NCI-H446 treated with DMSO at 0.1 percent for 48 hours (cell line): ENCODE measurements around the gene DUSP8.

Experiments used
- DNase-seq: peaks from one replicate; lab custom pipeline; 2025; lab: John Stamatoyannopoulos, UW

DUSP8 gene

DNA sequence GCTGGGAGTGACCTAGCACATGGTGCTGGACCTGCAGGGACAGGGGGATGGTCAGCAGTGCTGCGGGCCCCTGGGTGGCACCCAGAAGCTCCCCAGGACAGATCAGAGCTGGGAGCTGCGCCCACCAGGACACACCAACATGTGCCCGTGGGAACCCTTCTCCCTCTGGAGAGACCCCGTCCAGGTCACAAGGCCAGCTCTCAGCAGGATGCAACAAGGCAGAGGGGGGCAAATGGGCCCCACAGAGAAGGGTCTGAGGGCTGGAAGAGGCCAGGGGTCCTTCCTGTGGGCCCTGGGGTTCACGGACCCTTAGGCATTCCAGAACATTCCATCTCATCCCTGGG lies 6.2 kb downstream of the DUSP8 start:
- DNase-seq: no peak

DNA sequence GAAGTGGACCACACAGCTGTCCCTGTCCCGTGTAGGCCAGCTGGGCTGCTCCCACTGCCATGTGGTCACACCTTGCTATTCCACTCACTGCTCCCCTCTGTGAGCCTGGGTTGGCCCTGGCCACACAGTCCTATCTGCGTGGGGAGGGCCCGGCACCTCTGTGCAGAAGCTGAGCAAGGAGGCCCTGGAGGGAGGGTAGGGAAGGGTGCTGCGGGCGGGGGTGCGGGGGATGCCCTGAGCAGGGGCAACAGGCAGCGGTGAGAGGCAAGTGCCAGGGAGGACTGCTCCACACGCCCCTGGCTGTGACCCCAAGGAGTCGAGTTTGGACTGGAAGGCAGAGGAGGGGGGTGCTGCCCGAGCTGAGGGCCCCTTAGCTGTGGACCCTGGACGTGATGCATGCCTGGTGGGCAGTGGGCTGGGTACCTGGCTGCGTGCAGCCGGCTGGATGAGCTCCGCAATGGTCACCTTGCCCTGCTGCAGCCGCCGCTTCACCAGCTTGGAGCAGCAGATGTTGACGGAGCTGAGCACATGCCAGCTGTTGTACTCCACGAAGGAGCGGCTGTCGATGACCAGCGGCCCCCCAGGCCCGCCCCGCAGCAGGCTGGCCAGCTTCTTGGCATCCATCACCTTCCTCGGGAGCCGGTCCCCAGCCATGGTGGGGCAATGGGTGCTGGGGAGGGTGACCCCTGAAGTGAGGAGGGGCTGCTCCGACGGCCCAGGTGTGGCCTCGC lies 6.7 kb downstream of the DUSP8 start:
- no peak for DNase-seq

DNA sequence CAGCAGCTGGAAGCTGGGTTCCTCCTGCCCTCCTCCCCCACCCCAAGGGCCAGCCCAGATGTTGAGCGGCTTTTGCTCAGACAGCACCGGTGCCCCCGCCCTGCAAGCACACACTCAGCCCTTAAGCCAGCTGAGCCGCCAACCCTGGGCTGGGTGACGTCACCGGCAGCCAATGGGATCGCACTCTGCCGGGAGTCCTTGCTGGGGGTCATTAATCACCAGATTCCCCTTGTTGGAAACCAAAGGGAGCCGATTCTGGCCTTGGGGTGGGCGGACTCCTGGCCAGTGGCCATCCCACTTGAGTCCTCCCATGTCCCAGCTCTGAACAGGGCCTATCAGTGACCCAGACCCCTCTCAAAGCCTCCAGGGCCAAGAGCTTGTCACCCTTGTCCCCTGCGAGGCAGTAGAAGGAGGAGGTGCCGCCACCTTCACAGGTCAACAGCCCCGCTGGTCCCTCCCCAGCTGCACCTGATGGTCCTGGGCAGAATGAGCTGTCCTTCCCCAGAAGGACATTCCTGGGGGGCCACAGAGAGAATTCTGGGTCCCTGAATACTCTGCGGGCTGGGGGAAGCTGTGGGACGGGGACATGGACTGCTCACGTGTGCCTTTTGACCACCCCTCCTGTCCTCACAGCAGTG lies 7.4 kb downstream of the DUSP8 start:
- DNase-seq: peak; percentile 21

DNA sequence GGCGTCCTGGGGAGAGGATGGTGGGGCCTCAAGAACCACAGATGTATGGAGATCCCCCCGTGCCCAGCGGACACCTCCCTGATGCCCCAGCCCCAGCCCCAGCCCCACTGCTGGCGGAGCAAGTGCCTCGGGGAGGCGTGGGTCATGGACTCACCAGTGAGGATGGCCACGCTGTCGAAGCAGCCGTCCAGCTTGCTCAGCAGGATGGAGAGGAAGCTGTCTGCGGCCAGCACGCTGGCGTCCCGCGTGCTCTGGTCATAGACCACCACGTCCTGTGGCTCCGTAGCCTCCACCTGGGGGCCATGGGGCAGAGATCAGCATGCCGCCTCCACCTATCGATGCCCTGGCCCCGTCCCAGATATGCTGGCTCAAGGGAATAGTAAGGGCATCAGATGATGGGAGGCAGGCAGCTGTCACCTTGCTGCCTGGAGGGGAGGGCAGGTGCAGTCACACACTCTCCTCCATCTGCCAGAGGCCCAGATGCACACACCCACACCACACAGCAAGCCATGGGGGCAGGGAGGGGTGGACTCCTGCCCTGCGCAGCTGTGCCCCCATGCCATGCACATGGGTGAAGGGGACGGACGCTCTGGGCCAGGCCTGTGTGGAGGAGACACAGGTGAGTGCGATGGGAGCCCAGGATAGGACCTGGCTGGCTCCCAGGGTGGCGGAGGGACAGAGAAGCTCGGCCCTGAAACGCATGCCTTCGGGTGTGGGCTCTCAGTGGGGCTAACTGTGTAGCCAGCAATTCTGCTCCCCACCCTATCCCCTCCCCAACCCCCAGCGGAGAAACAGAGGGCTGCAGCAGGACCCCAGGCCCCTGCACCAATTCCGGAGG lies 8.2 kb downstream of the DUSP8 start:
- no peak for DNase-seq

DNA sequence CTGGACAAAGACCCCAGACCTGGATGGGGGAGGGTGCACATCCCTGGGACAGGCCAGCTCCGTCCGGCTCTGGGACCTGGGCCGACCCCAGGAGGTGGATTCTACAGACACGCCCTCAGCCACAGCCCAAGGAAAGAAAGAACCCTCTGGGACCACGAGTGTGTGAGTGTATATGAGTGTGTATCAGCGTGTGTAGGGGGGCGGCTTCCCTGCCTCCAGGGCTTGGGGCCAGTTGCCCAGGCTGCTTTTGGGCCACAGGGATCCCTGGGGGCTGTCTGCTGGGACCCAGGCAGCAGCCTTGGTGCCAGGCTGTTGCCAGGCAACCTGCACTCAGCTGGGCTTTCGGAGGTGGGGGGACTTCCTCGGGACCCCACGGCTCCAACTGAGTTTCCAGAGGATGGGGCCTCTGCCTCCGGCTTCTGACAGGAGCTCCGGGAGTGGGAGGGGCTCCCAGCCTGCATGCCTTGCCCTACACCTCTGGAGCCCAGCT lies 8.9 kb downstream of the DUSP8 start:
- no peak for DNase-seq

- no peak for DNase-seq
Measured at GRCh38 chr11:1562469-1563148, 9.5 kb downstream of the DUSP8 start.

DNA sequence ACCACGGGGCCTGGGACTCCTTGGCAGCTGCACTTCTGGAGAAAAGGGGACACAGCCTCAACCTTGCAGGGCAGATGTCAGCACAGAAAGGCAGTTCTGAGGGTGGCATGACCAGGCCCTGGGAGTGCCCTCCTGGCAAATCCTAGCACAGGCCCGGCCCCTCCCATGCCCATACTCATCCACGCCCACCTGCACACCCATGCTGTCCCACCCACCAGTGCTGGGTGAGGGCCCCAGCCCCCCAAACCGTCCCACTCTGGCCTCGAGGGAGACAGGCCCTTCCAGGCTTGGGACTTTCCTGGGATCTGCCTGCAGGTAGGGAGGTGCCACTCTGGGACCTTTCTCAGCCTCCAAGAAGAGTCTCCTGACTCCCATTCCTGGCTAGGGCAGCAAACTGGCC lies 10.1 kb downstream of the DUSP8 start:
- DNase-seq: no peak

DNA sequence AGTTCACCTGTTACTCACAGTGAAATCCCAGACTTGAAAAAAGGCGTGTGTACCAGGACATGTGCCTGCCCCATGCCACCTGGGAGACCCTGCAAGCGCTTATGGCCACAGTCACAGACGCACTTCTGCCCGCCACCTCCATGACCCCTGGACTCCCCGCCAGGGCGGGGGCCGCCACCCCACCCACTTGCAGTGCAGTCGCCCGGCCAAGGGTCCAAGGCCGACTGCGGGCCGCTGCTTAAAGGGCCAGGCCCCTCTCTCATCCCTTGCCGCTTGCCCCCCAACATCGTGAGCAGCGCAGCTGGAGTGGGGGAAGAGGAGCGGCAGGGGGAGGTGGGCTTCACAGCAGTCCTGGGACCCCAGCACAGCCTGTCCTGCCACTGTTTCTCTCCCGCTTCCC lies 10.8 kb downstream of the DUSP8 start:
- no peak for DNase-seq

DNA sequence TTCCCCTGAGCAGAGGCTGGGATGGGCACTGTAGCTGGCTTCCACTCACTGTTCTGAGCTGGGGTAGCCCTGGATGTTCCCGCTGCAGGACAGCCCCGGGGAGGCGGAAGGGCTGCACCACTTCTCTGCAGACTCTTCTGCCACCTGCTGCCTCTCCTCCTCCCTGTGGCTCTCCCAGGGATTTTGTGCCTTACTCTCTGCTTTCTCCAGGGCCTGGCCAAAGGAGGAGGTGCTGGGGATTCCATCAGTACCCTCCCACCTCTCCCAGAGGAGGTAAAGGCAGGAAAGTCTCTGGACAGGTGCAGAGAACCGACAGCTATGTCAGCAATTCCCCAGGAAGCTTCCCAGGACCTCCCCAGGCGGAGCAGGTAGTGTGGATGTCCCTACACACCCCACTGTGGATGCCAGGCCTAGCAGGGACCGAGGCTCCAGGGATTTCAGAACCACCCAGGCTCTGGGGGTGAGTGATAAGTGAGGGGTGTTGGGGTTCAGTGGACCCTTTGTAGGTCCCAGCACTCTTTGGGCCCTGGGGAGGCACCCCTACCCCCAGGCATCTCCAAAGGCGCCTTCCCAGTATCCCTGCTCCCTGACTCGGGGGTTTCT lies 11.3 kb downstream of the DUSP8 start:
- DNase-seq: no peak

DNA sequence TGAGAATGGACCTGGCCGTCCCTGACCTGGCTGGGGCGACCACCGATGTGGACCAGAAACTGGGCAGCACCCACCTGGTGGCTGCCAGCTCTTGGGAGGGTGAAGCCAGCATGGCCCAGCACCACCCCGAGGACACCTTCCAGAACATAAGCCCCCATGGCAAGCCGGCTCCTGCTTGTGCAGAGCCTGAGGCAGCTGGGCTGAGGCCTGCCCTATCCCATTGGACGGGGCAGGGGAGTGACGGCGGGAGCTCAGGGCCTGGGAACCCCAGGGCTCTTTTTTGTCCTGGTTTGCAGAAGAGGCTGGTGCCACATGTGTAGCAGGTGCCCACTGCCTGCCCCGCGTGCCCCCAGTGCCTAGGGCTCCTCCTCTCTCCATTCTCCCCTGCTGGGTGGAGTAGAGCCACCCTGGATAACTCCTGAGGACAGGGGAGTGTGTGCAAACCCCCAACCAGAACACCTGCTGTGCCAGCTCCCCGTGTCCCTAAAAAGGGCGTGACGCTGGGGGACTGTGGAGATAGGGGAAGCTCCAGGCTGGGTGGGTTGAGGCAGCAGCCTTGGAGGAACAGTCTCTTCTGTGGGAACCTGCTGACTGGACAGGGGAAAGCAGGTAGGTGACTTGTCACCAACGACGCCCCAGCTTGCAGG lies 11.9 kb downstream of the DUSP8 start:
- DNase-seq: no peak

DNA sequence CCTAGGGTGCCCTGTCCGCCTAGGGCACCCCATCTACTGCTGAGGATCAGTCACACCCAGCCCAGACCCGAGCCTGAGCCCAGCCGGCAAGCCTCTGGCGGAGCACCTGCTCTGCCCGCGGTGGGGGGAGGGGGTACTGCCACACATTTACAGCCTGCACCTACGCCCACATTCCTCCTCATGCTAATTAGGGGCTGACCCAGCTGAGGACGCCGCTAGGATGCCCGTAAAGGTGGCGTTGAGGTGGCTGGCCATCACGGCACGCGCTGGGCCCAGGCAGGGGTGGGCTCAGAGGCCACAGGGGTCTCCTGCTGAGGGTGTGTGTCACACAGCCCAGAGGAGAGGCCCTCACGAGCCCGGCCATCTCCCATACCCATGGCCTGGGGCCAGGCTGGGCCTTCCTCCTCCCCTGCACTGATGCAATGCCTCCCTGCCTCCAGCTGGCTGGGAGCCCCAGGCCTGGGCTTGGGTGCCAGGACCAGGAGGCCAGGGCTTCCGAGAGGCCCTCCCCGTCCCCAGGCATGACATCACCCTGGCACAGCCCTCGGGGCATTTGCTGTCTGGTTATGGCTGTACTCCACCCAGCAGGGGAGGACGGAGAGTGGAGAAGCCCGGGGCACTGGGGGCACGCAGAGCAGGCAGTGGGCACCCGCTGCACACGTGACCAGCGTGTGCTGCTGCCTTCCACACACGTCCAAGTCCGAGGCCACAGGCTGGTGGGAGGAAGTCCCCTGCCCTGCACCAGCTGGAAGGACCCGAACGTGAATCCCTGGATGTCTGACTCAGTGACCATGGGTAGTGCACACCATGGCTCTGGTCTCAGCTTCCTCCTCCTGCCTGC lies 12.7 kb downstream of the DUSP8 start:
- DNase-seq: peak; percentile 86

DNA sequence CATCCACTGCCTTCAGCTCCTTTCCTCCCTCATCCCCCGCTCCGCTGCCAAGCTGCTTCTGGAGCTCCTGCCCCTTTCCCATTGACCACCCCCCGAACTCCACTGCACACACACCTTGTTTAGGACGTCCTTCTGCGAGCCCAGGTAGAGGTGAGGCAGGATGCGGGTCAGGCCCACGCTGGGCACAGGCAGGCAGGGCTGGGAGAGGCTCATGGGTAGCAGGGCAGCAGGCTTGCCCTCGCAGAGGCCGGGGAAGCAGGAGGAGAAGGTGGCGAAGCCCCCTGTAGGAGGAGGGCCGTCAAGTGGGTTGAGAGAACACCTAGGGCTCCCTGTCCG lies 13.3 kb downstream of the DUSP8 start:
- no peak for DNase-seq

- peak; percentile 45 for DNase-seq
Measured at GRCh38 chr11:1557904-1558774, 13.9 kb downstream of the DUSP8 start.

DNA sequence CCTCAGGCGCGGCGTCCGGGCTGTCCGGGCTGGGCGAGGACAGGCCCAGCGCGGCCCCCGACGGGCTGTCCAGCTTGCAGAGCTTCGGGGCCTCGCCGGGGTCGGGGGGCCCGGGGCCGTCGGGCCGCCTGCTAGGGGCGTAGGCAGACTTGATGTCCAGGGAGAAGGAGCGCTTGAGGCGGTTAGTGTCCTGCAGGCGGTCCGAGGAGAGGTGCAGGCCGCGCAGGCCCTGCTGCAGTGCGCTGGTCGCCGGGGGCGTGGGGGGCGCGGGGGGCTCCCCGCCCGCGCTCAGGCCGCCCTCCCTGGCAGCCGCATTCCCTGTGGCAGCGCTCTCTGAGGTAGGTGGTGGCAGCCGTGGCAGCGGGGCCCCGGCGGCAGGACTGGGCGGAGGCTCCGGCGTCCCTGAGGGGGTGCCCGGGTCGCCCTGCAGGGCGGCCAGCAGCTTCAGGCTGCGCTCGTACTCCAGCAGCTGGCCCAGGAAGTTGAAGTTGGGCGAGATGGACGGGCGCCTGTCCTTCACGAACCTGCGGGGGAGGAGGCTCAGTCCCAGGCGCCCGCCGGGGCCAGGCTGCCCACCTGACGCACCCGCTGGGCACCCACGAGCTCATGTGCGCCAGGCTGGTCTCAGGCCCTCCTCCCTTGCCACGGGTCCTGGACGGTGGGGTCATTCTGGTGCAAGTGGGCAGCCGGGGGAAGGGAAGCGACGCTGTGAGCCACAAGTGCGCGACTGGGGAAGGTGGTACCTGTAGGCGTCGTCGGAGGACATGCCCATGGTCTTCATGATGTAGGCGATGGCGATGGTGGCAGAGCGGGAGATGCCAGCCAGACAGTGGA lies 14.8 kb downstream of the DUSP8 start:
- DNase-seq: no peak

- no peak for DNase-seq
Measured at GRCh38 chr11:1556278-1556902, 15.7 kb downstream of the DUSP8 start.

DNA sequence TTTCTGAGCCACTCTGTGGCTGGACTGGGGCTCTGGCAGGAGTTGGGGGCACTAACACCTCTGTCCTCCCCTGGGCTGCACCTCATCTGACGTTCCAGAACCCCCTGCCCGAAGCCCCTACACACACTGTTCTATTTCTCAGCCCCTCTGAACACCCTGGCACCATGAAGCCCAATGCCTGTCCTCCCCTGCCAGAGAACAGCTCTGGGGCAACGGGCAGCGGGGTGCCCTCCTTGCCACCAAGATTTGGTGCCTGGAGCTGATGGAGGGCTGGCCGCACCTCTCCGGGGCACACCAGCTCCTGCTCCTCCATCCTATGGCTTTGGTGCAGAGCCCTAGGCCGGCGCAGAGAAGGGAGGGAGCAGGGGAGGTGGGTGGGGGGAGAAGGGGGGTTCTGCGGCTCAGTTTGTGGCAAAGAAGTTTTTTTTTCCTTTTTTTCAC lies 16.3 kb downstream of the DUSP8 start:
- DNase-seq: no peak

DNA sequence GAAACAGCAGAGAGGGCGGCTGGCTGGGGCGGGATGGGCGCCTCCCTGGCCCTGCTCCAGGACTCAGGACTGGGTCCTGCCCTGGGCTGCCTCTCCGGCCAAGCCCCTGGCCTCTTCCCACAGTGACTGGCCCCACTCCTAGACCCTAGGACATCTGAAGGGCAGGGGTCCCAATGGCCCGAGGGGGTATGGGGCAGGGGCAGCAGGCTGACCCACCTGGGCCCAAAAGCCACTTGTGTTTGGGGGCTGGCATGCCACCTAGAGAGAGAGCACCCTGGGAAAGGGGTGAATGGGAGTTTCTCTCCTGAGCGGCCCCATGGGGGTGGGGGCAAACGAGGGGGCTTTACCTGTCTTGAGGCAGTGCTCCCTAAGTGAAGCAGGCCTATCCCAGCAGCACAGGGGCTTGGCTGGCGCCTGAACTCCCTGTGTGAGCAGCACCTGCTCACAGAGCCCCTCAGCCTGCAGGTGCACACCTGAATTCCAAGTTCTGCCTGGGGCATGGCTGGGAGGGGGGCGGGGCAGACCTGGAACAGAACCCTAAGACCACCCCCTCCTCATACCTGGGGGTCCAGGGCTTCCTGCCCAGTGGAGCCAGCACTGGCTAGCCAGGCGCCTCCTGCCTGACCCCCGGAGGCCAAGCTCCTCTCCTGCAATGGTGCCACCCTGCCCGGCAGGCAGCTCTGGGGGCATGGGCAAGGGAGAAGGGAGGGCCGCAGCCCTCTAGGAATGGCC lies 16.9 kb downstream of the DUSP8 start:
- no peak for DNase-seq
